Globus pallidus (tissue), 1 donor: ENCODE measurements around the gene SHBG.
"Not testable (repeated sequence)": the region's sequence is repeated elsewhere in the genome, so short reads cannot be mapped to it uniquely, and the experiment has no call there.

Experiments
- DNase-seq: peaks from one replicate; pipeline ENCODE4 v3.0.0-alpha.2; 2015; ENCODE audit warnings: low spot score

Gene SHBG

DNA sequence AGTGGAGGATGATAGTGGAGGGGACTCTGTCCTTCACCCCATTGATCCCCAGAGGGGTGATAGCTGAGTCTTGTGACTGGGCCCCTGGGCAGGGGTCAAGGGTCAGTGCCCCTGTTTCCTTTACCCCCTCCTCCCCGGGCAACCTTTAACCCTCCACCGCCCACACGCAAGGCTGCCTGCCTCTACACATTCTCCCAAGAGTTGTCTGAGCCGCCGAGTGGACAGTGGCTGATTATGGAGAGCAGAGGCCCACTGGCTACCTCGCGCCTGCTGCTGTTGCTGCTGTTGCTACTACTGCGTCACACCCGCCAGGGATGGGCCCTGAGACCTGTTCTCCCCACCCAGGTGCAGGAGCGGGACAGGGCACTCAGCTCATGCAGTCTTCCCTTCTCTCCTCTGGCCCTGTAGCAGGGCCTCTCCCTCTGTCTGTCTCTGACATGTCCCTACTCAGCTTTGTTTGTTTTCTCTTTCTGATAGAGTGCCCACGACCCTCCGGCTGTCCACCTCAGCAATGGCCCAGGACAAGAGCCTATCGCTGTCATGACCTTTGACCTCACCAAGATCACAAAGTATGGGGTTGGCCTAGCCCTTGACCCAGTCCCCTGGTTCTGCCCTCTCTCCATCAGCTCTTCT lies at the start of gene SHBG:
Gene SHBG, plus strand, starts transcription at position 197 of the 633 bp plus-strand sequence. Its CDS starts 38 bp downstream, at position 235.
- no peak for DNase-seq

DNA sequence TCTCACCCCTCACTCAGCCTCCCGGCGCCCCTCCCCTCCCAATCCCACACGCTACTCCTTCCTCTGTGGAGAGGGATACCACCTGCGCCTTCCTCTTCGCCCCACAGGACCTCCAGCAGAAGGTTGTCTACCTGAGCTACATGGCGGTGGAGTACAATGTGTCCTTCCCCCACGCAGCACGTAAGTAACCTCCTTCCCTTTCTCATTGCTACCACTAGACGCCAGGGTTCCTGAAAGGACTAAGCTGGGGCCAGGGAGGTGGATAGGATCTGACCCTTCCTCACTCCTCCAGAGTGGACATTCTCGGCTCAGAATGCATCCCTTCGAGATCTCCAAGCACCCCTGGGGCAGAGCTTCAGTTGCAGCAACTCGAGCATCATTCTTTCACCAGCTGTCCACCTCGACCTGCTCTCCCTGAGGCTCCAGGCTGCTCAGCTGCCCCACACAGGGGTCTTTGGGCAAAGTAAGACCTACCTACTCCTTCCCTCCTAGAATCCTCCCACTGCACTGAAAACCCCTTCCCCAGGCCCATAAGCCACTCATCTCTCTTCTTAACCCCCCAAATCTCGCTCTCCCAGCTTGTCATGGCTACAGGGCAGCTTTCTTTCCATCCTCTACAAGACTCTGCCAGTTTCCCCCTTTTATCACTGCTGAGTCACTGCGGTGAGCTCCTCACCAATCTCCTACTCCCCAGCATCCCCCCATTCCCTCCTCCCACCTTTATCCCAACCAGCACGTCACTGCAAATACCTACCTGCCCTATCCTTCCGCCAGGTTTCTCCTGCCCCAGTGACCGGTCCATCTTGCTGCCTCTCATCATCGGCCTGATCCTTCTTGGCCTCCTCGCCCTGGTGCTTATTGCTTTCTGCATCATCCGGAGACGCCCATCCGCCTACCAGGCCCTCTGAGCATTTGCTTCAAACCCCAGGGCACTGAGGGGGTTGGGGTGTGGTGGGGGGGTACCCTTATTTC lies 49.0 kb upstream of the SHBG start:
- no peak for DNase-seq

GRCh38 chr17:7582396-7583252 lies 47.3 kb upstream of the SHBG start:
- no peak for DNase-seq

GRCh38 chr17:7583253-7584109 lies 46.5 kb upstream of the SHBG start, which contains the start of gene MPDU1:
Gene MPDU1, plus strand, starts transcription at chr17:7583852. Its CDS starts 11 bp downstream, at chr17:7583863.
- DNase-seq, result peak; percentile 97

DNA sequence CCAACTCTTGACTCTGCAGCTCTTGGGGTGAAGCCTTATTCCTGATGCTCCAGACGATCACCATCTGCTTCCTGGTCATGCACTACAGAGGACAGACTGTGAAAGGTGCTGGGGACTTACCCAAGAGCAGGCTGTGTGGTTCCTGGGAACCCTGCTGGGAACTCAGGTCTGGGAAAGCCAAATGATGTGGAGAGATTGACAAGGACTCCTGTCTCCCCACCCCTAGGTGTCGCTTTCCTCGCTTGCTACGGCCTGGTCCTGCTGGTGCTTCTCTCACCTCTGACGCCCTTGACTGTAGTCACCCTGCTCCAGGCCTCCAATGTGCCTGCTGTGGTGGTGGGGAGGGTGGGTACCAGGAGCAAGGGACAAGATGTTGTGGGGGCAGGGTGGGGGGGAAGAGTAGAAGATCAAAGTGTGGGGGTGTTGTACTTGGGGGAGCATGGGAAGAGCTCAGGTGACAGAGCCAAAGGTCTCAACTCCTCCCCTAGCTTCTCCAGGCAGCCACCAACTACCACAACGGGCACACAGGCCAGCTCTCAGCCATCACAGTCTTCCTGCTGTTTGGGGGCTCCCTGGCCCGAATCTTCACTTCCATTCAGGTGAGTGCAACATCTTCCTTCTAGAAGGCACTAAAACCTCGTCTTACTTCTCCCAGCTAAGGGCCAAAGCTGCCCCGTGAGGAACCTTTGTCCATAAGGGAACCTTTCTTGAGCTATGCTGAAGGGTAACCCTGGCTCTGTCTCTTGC lies 43.1 kb upstream of the SHBG start:
- no peak for DNase-seq

DNA sequence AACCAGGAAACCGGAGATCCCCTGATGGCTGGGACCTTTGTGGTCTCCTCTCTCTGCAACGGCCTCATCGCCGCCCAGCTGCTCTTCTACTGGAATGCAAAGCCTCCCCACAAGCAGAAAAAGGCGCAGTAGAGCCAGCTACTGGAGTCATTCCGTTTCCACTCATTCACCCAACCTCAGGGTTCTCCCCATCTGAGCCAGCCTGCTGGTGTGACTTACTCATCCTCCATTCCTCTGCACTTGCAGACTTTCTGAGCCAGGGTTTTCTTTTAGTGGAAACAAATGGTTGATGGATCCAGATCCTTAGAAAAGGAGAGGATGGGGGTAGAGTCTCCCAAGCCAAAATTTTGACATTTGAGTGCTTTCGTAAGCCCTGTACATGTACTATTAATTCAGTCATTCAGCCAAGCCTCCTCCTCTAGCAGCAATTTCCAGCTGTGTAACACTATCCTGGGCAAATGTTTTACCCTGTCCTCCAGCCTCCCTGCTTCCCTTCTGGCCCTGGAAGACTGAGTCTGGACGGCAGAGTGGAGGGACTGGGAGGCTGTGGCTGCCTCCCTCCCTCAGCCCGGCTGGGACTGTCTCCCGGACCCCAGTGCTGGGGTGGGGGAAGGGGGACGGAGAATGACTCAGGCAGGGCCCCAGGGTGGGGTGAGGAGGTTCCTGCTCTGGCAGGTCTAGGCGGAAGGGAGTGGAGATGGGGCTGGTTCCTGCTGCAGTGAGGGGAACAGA lies 42.3 kb upstream of the SHBG start:
- DNase-seq, result no peak

- no peak for DNase-seq
Measured at GRCh38 chr17:7588553-7589203, 41.3 kb upstream of the SHBG start.

DNA sequence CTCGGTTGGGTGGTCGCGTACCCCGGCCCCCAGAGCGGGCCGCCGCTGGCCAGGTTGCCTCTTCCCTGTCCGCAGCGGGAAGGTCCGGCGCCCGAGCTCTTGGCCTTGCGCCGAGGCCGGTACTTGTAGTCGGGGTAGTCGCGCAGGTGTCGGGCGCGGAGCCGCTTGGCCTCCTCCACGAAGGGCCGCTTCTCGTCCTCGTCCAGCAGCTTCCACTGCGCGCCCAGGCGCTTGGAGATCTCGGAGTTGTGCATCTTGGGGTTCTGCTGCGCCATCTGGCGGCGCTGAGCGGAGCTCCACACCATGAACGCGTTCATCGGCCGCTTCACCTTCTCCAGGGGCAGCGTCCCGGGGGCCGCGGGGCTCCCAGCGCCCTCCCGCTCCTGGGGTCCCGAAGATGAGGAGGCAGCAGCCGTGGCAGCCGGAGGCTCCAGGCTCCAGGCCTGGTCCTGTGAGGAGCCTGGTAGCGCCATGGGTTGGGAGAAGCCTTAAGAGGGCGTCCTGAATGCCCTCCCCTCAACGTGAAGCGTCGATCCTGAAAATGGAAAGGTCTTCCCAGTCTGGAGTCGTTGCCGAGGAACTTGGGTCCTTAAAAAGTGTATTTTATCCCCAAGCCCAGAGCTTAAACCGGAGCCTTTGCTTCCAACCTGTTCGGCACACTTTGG lies 40.6 kb upstream of the SHBG start:
- DNase-seq, result peak; percentile 75

GRCh38 chr17:7589891-7590691 lies 39.8 kb upstream of the SHBG start, which contains the start of gene SOX15:
Gene SOX15, minus strand, starts transcription at chr17:7590094. Its CDS starts 418 bp downstream, at chr17:7589676.
- DNase-seq, result no peak

- DNase-seq, result no peak
Measured at GRCh38 chr17:7590743-7591142, 39.2 kb upstream of the SHBG start.

- no peak for DNase-seq
Measured at GRCh38 chr17:7591596-7591995, 38.3 kb upstream of the SHBG start.

DNA sequence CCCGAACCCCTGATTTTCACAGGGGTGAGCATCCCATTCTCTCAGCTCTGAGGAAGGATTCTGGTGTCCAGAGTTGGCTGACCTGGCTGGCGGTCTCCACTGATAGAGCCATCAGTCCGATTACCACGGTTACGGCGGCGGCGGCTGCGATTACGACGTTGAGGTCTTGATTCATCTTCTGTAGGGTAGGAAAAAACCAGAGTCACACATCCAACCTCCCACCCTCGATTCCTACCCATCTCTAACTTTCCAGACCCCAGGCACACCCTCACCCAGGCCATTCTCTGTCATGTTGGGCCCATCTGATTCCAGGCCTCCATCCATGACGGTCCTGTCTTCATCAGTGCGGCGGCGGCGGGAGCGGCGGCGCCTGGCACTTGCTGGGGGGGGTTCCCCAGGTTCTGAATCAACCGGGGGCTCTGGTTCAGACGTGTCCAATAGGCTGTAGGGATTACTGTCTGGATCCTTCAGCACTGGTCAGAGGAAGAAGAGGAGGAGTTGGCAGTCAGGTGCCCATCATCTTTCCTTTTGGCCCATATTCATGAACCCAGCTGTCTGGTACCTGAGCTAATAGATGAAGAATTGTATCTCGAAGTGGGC lies 37.4 kb upstream of the SHBG start:
- DNase-seq, result no peak

- DNase-seq, result no peak
Measured at GRCh38 chr17:7593296-7593695, 36.6 kb upstream of the SHBG start.

GRCh38 chr17:7597561-7597960 lies 32.4 kb upstream of the SHBG start:
- DNase-seq, result not testable (repeated sequence)

DNA sequence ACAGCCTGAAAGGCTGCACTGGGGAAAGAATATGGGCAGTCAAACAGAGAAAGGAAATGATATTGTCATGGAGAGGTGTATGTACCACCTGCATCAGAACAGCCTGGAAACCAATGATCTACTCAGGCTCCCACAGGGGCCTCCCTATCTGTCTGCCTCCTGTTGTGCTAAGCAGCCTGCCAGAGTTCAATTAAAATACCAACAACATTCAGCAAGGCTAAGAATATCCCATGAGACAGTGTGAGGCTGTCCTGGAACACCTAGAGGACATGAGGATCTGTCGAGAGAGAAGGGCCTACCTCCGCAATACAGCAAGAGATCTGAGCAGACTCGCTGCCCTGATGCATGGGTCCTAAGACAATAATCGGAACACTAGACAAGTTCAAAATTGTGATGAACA lies 23.7 kb upstream of the SHBG start:
- DNase-seq, result no peak

GRCh38 chr17:7610641-7611040 lies 19.3 kb upstream of the SHBG start:
- DNase-seq, result no peak

- no peak for DNase-seq
Measured at GRCh38 chr17:7611635-7612293, 18.2 kb upstream of the SHBG start.
